Fibroblast of mammary gland (primary cell): ENCODE data around the gene SLCO4A1.

Experiments used
- DNase-seq: peaks from one replicate; pipeline ENCODE4 v3.0.0-alpha.2; 2010; ENCODE audit warnings: low read depth
- H3K4me3 ChIP-seq: 2 replicates; pipeline ENCODE4 v1.5.1; 2011; ENCODE audit warnings: low read depth, mild to moderate bottlenecking, low read length, moderate library complexity; ENCODE audit not compliant: control insufficient read depth
- TF ChIP-seq, protein P1 (sequence below): conservative IDR thresholded peaks from 2 replicates; pipeline ENCODE4 v1.5.1; 2011; ENCODE audit warnings: low read depth, low read length, inconsistent platforms; ENCODE audit not compliant: control insufficient read depth, insufficient read depth

SLCO4A1 gene

DNA sequence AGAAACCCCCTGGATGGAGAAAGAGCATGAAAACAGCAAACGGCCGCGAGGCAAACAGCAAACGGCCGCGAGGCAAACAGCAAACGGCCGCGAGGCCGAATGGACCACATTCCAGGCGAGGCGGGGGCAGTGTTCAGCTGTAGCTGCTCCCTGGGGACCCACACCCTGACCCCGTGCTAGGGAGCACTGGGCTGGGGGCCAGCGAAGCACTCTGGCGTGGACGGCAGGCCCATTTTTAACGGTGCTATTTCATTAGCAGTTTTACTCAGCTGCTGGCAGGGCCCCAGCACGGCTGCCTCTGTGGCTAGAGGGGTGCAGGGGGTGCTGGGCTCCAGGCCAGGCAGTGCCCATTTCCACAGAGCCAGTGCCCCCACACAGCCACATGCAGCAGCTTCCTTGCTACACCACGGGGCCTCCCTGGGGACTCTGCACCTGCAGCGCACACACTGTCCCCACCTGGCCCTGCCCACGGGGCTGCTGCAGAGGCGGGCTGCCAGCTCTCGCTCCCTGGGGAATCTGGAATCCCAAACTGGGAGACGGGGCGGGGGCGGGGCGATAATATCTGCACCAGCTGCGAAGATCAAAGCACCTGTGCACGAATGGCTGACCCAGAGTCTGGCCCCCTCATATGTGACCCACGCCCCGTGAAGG is 35.6 kb upstream of the SLCO4A1 start:
- peak; percentile 65 for DNase-seq
- no peak overlapping the region for H3K4me3 ChIP-seq
- TF ChIP-seq, protein P1, sequence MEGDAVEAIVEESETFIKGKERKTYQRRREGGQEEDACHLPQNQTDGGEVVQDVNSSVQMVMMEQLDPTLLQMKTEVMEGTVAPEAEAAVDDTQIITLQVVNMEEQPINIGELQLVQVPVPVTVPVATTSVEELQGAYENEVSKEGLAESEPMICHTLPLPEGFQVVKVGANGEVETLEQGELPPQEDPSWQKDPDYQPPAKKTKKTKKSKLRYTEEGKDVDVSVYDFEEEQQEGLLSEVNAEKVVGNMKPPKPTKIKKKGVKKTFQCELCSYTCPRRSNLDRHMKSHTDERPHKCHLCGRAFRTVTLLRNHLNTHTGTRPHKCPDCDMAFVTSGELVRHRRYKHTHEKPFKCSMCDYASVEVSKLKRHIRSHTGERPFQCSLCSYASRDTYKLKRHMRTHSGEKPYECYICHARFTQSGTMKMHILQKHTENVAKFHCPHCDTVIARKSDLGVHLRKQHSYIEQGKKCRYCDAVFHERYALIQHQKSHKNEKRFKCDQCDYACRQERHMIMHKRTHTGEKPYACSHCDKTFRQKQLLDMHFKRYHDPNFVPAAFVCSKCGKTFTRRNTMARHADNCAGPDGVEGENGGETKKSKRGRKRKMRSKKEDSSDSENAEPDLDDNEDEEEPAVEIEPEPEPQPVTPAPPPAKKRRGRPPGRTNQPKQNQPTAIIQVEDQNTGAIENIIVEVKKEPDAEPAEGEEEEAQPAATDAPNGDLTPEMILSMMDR, result no peak

GRCh38 chr20:62607366-62608217 is 34.7 kb upstream of the SLCO4A1 start:
- no peak overlapping the region for H3K4me3 ChIP-seq
- DNase-seq, result no peak

DNA sequence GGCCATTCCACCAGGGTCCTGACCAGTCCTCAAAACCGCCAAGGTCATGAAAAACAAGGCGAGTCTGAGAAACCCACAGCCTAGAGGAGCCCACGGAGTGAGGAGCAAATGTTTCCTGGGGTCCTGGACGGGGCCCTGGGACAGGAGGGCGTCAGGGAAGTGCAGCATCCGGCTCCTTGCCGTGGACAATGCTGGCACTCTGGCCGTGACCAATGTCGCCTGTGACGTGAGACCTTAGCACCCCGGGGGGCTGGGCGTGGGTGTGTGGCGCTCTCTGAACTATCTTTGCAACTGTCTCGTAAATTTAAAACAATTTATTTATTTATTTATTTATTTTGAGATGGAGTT is 34.1 kb upstream of the SLCO4A1 start:
- no peak overlapping the region for H3K4me3 ChIP-seq
- no peak for DNase-seq
- TF ChIP-seq, protein P1, result no peak

More at GRCh38 chr20:62607366-62608217, 34.7 kb upstream of the SLCO4A1 start:
- TF ChIP-seq, protein P1, result no peak

- H3K4me3 ChIP-seq, result no peak overlapping the region
- TF ChIP-seq, protein P1, result no peak
- no peak for DNase-seq
Observed at GRCh38 chr20:62609279-62609720, 33.0 kb upstream of the SLCO4A1 start.

DNA sequence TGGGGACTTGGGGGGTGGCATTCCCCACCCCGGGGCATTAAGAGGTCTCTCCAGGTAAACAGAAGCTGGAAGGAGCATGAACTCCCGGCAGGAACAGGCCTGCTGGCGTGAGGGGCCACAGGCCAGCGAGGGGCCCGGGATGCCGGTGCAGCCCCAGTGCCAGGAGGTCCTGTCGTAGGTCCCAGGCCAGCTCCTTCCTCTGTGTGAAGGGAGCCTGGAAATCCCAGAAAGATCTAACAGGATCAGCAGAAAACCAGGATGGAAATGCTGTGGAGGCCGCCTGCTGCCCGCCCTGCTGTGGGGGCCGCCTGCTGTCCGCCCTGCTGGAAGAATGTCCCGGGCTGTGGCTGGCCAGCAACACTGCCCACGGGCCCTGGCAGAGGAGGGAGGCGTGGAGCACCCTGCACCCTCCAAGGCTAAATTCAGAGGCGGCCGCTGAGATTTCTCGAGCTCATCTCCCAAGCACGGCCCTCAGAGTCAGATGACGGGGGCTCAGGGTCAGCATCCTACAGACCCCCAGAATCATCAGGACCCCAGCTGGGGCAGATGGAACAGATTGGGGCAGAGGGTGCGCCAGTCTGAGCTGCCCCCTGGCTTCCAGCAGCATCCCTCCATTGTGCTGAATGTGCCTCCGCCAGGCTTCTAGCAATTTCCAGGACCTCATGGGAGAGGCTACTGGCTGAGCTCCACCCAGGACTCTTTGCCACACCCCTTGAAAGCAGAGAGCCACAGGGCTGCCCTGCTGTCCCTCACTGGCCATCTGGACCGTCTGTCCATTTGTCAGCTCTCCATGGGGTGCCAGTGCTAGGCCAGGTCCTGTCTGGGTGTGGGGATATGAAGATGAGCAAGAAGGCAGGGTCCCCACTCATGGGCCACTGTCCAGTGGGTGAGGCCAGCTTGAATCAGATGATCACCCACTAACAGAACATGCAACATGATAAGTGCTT is 32.2 kb upstream of the SLCO4A1 start:
- TF ChIP-seq, protein P1, result no peak
- no peak for DNase-seq
- no peak overlapping the region for H3K4me3 ChIP-seq

GRCh38 chr20:62611012-62611411 is 31.3 kb upstream of the SLCO4A1 start:
- TF ChIP-seq, protein P1, result no peak
- no peak overlapping the region for H3K4me3 ChIP-seq
- DNase-seq, result no peak
